GM18508 (cell line): ENCODE measurements around the gene HES5.
"Not testable (repeated sequence)": the region's sequence is repeated elsewhere in the genome, so short reads cannot be mapped to it uniquely, and the experiment has no call there.

Experiments
- ATAC-seq: cut with Tn5 transposase; IDR thresholded peaks from one replicate; pipeline ENCODE4 v1.9.1; 2021; ENCODE audit warnings: moderate number of reproducible peaks; ENCODE audit not compliant: insufficient read depth, unreplicated experiment

The HES5 gene

GRCh38 chr1:2561898-2562895 is 32.1 kb upstream of the HES5 start:
- ATAC-seq = no peak

- ATAC-seq = no peak
Measured at GRCh38 chr1:2561446-2561845, 31.4 kb upstream of the HES5 start.

DNA sequence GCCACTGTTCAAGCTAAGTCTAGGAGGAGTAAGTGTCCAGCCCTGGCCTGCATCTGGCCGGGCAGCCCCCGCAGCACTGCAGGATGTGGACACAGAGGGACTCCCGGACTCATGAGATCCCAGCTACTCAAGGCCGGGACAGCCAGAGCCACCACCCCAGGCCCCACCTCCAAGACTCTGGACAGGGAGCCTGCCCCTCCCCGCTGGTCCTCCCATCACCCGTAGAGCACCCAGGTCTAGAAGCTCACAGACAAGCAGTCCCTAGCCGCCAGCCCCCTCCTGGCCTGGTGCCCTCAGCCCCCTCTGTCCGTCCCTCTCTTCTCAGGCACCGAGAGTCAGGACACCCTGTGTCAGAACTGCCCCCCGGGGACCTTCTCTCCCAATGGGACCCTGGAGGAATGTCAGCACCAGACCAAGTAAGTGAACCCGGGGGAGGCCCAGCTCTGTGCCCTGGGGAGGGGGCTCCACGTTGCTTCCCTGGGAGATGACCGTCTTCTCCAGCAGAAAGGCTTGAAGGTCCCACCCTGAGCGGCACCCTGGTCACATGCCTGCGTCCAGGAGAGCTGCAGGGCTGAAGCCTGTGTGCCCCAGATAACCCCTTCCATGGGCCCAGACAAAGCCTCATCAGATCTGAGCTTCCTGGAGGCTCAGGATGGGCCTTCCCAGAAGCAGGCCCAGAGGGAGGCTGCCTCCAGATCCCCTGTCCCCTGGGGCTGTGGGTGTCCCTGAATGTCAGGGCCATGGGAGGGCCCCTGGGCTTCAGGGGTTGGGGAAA is 30.4 kb upstream of the HES5 start:
- ATAC-seq = no peak

- ATAC-seq = no peak
Measured at GRCh38 chr1:2559509-2560298, 29.6 kb upstream of the HES5 start.

DNA sequence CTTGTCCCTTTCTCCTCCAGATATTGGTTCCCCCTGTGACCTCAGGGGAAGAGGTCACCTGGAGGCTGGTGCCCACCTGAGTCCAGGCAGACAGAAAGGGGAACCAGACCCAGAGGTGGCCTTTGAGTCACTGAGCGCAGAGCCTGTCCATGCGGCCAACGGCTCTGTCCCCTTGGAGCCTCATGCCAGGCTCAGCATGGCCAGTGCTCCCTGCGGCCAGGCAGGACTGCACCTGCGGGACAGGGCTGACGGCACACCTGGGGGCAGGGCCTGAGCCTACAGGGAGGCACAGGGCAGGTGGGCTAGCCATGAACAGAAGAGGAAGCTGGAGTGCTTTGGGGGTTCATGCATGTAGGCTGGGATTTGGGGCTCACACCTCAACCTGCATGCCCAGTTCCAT is 28.8 kb upstream of the HES5 start:
- no peak for ATAC-seq

DNA sequence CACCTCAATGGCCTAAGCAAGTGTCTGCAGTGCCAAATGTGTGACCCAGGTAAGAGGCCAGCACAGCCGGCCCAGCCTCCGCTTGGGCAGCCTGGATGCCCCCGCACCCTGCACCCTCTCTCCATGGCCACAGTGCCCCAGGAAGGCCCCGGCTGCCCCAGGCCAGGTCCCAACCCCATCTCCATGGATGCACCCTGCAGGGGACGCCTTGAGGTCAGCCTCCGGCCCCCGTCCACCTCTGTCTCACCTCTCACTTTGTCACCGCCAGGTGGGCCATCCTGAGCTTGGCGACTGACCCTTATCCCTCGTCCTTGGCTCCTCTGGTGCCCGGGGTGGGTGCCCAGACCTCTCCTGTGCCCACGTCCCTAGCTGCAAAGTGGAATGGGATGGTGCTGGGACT is 28.4 kb upstream of the HES5 start:
- ATAC-seq = no peak

GRCh38 chr1:2557482-2558400 is 27.7 kb upstream of the HES5 start:
- ATAC-seq = no peak

GRCh38 chr1:2556678-2557481 is 26.8 kb upstream of the HES5 start:
- no peak for ATAC-seq

DNA sequence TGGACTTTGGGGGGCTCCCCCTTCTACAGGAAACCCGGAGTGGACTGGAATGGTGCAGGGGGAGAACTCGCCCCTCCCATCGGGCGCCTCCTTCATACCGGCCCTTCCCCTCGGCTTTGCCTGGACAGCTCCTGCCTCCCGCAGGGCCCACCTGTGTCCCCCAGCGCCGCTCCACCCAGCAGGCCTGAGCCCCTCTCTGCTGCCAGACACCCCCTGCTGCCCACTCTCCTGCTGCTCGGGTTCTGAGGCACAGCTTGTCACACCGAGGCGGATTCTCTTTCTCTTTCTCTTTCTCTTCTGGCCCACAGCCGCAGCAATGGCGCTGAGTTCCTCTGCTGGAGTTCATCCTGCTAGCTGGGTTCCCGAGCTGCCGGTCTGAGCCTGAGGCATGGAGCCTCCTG is 26.2 kb upstream of the HES5 start, which contains the start of gene TNFRSF14:
Gene TNFRSF14, plus strand, starts transcription at position 95 of the 401 bp plus-strand sequence. Its CDS starts 294 bp downstream, at position 389.
- ATAC-seq = no peak

GRCh38 chr1:2555634-2556276 is 25.7 kb upstream of the HES5 start:
- no peak for ATAC-seq

DNA sequence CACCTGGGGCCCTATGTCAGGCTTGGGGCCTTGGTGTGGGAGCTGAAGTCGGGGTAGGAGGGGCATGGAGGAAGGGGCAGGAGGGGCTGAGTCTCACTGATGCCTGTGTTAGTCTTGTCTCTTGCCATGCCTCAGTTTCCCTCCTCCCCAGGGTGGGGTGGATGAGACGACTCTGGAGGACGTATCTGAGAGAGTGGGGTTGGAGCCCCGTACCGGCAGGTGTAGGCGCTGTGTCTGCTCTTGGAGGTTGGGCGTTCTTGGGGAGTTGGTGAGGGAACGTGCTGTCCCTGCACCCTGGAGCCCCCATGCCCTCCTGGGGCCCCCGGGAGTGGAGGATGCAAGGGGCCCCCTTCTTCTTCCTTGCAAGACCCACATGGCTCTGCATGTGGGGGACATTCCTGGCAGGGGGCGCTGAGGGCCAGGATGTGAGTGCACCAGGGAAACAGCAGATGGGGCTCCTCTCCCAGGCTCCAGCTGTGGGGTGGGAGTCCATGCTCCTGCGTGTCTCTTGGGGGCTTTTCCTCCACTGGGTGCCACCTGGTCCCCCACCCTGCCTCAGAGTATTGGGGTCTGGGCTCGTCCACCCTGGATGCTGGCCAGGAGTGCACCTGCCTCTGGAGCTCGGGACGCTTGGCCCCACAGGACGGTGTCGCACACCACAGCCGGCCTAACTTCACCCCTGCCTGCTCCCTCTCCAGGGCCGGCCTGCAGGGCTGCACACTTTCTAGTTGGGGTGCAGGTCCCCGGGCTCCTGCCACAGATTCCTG is 24.7 kb upstream of the HES5 start:
- ATAC-seq = no peak

- ATAC-seq = no peak
Measured at GRCh38 chr1:2553871-2554620, 24.0 kb upstream of the HES5 start.

DNA sequence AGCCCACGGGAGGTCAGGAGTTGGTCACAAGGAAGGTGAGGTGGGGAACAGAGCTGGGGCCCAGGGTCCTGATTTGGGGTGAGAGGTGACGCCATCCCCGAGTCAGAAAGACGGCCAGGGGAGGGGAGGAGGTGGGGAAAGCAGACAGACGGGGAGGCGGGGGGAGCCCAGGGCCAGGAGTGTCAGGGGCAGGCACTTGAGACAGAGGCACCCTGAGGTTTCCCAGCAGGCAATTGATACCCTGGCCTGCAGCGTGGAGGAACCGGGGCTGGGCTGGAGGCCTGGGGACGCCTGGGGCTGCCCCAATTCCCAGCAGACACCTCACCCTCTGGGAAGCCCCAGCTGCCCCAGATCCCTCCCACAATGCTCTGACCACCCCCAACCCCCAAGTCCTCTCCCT is 23.0 kb upstream of the HES5 start:
- not testable (repeated sequence) for ATAC-seq

DNA sequence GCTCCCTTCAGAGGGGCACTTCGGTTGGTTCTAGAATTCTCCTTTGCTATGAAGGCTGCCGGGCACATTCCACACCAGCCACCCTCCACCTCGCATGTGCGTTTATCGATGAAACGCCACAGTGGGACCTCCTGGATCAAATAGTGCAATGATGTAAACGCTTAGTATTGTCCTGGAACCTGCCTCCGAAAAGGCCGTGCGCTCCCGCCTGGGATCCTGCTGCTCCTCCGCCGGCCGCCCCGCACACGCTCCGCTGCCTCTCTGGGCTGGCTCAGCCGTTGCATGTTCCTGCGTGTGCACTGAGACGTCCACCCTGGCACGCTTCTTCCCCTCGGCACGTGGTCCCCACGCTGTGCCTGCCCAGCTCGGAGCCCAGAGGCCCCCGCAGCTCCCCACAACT is 22.1 kb upstream of the HES5 start:
- no peak for ATAC-seq

DNA sequence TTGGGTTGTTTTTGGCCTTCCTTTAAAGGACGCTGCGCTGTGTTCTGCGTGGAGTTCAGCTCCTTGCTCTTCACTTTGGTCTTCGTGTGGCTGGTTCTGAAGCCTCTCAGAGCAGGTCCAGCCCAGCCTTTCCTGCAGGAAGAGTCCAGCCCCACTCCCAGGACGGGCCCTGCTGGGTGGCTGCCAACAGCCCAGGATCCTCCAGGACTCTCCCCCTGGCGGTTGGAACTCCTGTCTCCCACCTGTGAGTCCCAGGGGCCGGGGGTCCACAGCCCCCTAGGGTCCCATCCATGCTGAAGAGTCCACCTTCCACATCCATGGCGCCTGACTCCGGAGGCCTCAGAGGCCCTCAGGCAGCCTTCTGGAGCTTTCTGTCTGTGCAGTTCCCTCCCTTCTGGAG is 21.5 kb upstream of the HES5 start:
- ATAC-seq = not testable (repeated sequence)

DNA sequence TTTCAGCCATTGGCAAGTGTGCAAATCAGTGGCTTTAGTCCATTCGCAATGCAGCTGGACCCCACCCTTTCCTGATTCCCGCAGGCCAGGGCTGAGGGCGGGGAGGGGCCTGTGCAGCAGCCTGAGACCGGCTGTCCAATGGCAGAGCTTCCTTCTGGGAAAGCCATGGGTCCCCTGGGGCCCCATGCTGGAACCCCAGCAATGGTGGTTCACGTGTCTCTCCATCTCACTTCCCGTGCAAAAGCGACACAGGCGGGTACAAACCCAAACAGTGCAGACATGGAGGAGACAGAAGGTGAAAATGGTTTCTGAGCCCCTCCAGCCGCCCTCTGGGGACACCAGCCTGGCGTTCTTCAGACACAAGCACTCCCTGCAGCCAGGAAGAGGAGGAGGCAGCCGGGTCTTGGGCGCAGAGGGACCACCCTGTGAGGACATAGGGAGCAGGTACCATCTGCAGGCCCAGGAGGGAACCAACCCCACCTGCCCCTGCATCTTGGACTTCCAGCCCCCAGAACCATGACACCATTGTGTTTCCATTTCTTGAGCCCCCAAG is 20.3 kb upstream of the HES5 start:
- ATAC-seq = not testable (repeated sequence)
